Left kidney (tissue), 2 donors: ENCODE results near the gene TRIM8. TPM values are rescaled to one million over a fixed set of nuclear protein-coding genes. Genes with fewer than 3 reads are reported as not detected.
"Not testable (repeated sequence)": the region's sequence is repeated elsewhere in the genome, so short reads cannot be mapped to it uniquely, and the experiment has no call there.

ENCODE experiments used
- DNase-seq: peaks from one replicate; pipeline ENCODE4 v3.0.0-alpha.2; 2013
- polyA plus RNA-seq: library from polyadenylated mRNA; unstranded; fragments of 120-200 nt; gene quantifications from one replicate; pipeline ENCODE4 v1.2.1, GENCODE V29; 2013; ENCODE audit not compliant: insufficient read length

The TRIM8 gene
- polyA plus RNA-seq, 1 donor, result 110 TPM

- DNase-seq, result no peak
These were observed 47.2 kb downstream of the TRIM8 start for GRCh38 chr10:102691285-102692066.

GRCh38 chr10:102695401-102695800 is 51.1 kb downstream of the TRIM8 start:
- DNase-seq, result not testable (repeated sequence)

- DNase-seq, result no peak
These were observed 52.5 kb downstream of the TRIM8 start for GRCh38 chr10:102696736-102697135.

GRCh38 chr10:102698894-102699293 is 54.6 kb downstream of the TRIM8 start:
- no peak for DNase-seq

- no peak for DNase-seq
These were observed 57.0 kb downstream of the TRIM8 start for GRCh38 chr10:102701272-102701671.

- DNase-seq, result no peak
These were observed 57.5 kb downstream of the TRIM8 start for GRCh38 chr10:102701796-102702195.

- no peak for DNase-seq
These were observed 58.5 kb downstream of the TRIM8 start for GRCh38 chr10:102702742-102703141.

- DNase-seq, result no peak
These were observed 60.6 kb downstream of the TRIM8 start for GRCh38 chr10:102704915-102705314.

GRCh38 chr10:102705531-102705930 is 61.3 kb downstream of the TRIM8 start:
- DNase-seq, result no peak

Other genes with a start within 250 kb of the TRIM8 start
- gene NFKB2, start 248.8 kb upstream of the TRIM8 start, polyA plus RNA-seq, result 17.2 TPM
- gene PSD, start 225.7 kb upstream of the TRIM8 start, polyA plus RNA-seq, result 9.3 TPM
- 5.6 TPM for gene FBXL15, start 223.6 kb upstream of the TRIM8 start, polyA plus RNA-seq
- 75.7 TPM for gene CUEDC2, start 211.9 kb upstream of the TRIM8 start, polyA plus RNA-seq
- gene C10orf95, start 192.9 kb upstream of the TRIM8 start, polyA plus RNA-seq, result 1.5 TPM
- gene ACTR1A, start 141.8 kb upstream of the TRIM8 start, polyA plus RNA-seq, result 81.0 TPM
- 29.9 TPM for gene SUFU, start 140.5 kb upstream of the TRIM8 start, polyA plus RNA-seq
- 31.5 TPM for gene ARL3, start 69.9 kb downstream of the TRIM8 start, polyA plus RNA-seq
- 68.1 TPM for gene SFXN2, start 70.2 kb downstream of the TRIM8 start, polyA plus RNA-seq
- gene WBP1L, start 99.5 kb downstream of the TRIM8 start, polyA plus RNA-seq, result 41.7 TPM
- 0.42 TPM for gene CYP17A1, start 192.9 kb downstream of the TRIM8 start, polyA plus RNA-seq
- 67.5 TPM for gene BORCS7, start 209.8 kb downstream of the TRIM8 start, polyA plus RNA-seq
- gene AS3MT, start 225.0 kb downstream of the TRIM8 start, polyA plus RNA-seq, result 21.8 TPM